NCI-H2196 (cell line): Measurements from ENCODE around the gene FOXI3.

ENCODE experiments used
- DNase-seq: peaks from one replicate; lab custom pipeline; 2025; ENCODE audit not compliant: unreplicated experiment; lab: John Stamatoyannopoulos, UW

The FOXI3 gene

GRCh38 chr2:88452565-88452905 is at the start of gene FOXI3:
Gene FOXI3, minus strand, starts transcription at chr2:88452693. Its CDS starts 158 bp downstream, at chr2:88452535.
- no peak for DNase-seq

GRCh38 chr2:88500691-88501090 is 48.2 kb upstream of the FOXI3 start:
- no peak for DNase-seq

- DNase-seq = no peak
These were observed 46.7 kb upstream of the FOXI3 start for GRCh38 chr2:88499204-88499603.

GRCh38 chr2:88493481-88493880 is 41.0 kb upstream of the FOXI3 start:
- DNase-seq = no peak

- DNase-seq = no peak
These were observed 39.5 kb upstream of the FOXI3 start for GRCh38 chr2:88492002-88492401.

- no peak for DNase-seq
These were observed 36.7 kb upstream of the FOXI3 start for GRCh38 chr2:88489181-88489580.

GRCh38 chr2:88483200-88483599 is 30.7 kb upstream of the FOXI3 start:
- DNase-seq = no peak

- peak; percentile 0 for DNase-seq
These were observed 29.3 kb upstream of the FOXI3 start for GRCh38 chr2:88481691-88482336.

- DNase-seq = no peak
These were observed 20.3 kb upstream of the FOXI3 start for GRCh38 chr2:88472811-88473210.

GRCh38 chr2:88471083-88471942 is 18.8 kb upstream of the FOXI3 start:
- no peak for DNase-seq

- no peak for DNase-seq
These were observed 17.0 kb upstream of the FOXI3 start for GRCh38 chr2:88469202-88470114.

- no peak for DNase-seq
These were observed 11.7 kb upstream of the FOXI3 start for GRCh38 chr2:88464153-88464552.

GRCh38 chr2:88458633-88459032 is 6.1 kb upstream of the FOXI3 start:
- DNase-seq = no peak

GRCh38 chr2:88452980-88453582 is 588 bp upstream of the FOXI3 start:
- no peak for DNase-seq

GRCh38 chr2:88451811-88452564 is 505 bp downstream of the FOXI3 start:
- no peak for DNase-seq

GRCh38 chr2:88450925-88451810 is 1.3 kb downstream of the FOXI3 start:
- DNase-seq = no peak

GRCh38 chr2:88450186-88450585 is 2.3 kb downstream of the FOXI3 start:
- DNase-seq = no peak

GRCh38 chr2:88448248-88448647 is 4.2 kb downstream of the FOXI3 start:
- DNase-seq = no peak

- DNase-seq = no peak
These were observed 9.0 kb downstream of the FOXI3 start for GRCh38 chr2:88443353-88443938.
